ENCODE results near the gene RNF4.

RNF4 gene

DNA sequence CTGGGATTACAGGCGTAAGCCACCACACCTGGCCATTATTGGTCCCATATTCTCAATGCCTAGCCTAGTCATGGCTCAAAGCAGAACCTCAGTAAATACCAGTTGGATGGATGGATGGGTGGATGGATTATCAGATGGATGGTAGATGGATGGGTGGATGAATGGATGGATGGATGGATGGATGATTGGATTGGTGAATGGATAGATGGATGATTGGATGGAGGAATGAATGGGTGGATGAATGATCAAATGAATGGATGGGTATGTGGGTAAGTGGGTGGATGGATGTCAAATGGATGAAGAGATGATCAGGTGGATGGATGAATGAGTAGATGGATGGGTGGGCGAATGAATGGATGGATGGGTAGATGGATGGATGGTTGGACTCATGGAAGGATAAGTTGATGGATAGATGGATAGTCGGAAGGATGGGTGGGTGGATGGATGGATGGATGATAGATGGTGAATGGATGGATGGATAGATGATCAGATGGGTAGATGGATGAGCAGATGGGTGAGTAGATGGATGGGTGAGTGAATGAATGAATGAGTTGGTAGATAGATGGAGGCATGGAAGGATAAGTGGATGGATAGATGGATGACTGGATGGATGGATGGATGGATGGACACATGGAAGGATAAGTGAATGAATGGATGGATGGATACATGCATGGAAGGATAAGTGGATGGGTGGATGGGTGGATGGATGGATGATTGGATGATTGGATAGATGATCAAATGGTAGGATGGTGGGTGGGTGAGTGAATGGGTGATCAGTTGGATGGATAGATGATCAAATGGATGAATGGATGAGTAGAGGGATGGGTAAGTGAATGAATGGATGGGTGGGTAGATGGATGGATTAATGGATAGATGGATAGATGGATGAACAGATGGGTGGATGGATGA, 22.0 kb upstream of the RNF4 start:
- H3K4me1 Mint-ChIP-seq = peaks cover 2% of the 10 kb centered on the region

GRCh38 chr4:2448589-2448988, 20.3 kb upstream of the RNF4 start:
- Mint-ChIP-seq H3K27me3 (no peaks in the 10 kb centered on the region), H3K4me3 (no peak overlapping the region), H3K4me1 (no peaks in the 10 kb centered on the region), H3K27ac (no peak overlapping the region), H3K9me3 (no peaks in the 10 kb centered on the region)
- ATAC-seq (no peak), DNase-seq (no peak)

More for the DNA sequence above, 22.0 kb upstream of the RNF4 start:
- no peaks in the 10 kb centered on the region for H3K9me3 Mint-ChIP-seq
- no peak for ATAC-seq
- H3K27ac Mint-ChIP-seq = no peak overlapping the region
- H3K4me3 Mint-ChIP-seq = no peak overlapping the region
- DNase-seq = no peak
- H3K27me3 Mint-ChIP-seq = no peaks in the 10 kb centered on the region

GRCh38 chr4:2449051-2449450, 19.9 kb upstream of the RNF4 start:
- no peaks in the 10 kb centered on the region for H3K27me3 Mint-ChIP-seq
- no peak for DNase-seq
- no peak overlapping the region for H3K4me3 Mint-ChIP-seq
- no peak overlapping the region for H3K27ac Mint-ChIP-seq
- ATAC-seq = no peak
- no peaks in the 10 kb centered on the region for H3K9me3 Mint-ChIP-seq
- no peaks in the 10 kb centered on the region for H3K4me1 Mint-ChIP-seq

- ATAC-seq = no peak
- no peak overlapping the region for H3K4me3 Mint-ChIP-seq
- no peak overlapping the region for H3K27ac Mint-ChIP-seq
- no peaks in the 10 kb centered on the region for H3K27me3 Mint-ChIP-seq
- no peaks in the 10 kb centered on the region for H3K4me1 Mint-ChIP-seq
- H3K9me3 Mint-ChIP-seq = no peaks in the 10 kb centered on the region
- no peak for DNase-seq
These were observed 19.2 kb upstream of the RNF4 start for GRCh38 chr4:2449511-2450392.

DNA sequence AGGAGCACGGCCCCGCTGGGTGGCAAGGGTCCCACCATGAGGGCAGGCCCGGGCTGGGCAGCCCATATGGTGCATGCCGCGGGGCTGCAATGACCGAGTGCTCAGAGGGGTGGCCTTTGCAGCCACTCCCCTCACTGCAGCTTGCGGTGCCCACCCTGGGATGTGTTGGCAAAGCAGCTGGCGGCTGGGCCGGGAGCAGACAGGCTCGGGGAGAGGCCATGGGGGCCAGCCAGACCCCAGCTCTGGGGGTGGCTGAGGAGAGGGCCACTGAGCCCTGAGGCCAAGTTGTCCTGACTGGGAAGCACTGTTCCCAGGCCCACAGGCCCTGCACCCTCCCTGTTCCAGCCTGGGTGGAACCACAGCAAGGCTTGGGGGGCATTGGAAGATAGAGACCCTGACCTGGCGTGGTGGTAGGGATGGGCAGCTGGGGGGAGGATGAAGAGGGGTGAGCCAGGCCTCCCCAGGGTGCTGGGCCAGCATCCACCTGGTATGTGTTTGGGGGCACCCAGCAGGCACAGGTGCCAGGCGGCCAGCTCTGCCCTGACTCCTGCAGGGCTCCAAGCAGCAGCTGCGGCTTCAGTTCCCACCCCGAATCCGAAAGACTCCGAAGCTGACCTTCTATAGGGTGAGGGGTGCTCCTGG, 18.4 kb upstream of the RNF4 start:
- Mint-ChIP-seq H3K4me1 (no peaks in the 10 kb centered on the region), H3K27ac (no peak overlapping the region), H3K9me3 (no peaks in the 10 kb centered on the region), H3K27me3 (no peaks in the 10 kb centered on the region), H3K4me3 (no peak overlapping the region)
- DNase-seq (no peak), ATAC-seq (peak; percentile 20)

GRCh38 chr4:2451036-2451520, 17.8 kb upstream of the RNF4 start:
- no peaks in the 10 kb centered on the region for H3K4me1 Mint-ChIP-seq
- ATAC-seq = peak; percentile 37
- no peaks in the 10 kb centered on the region for H3K9me3 Mint-ChIP-seq
- DNase-seq = no peak
- H3K27ac Mint-ChIP-seq = no peak overlapping the region
- H3K4me3 Mint-ChIP-seq = no peak overlapping the region
- no peaks in the 10 kb centered on the region for H3K27me3 Mint-ChIP-seq

GRCh38 chr4:2451821-2452785, 16.8 kb upstream of the RNF4 start:
- ATAC-seq (no peak), DNase-seq (no peak)
- H3K27ac Mint-ChIP-seq = no peak overlapping the region
- no peaks in the 10 kb centered on the region for H3K9me3 Mint-ChIP-seq
- H3K27me3 Mint-ChIP-seq = no peaks in the 10 kb centered on the region
- no peak overlapping the region for H3K4me3 Mint-ChIP-seq
- H3K4me1 Mint-ChIP-seq = no peaks in the 10 kb centered on the region

GRCh38 chr4:2457481-2458295, 11.2 kb upstream of the RNF4 start:
- no peak overlapping the region for H3K4me3 Mint-ChIP-seq
- no peaks in the 10 kb centered on the region for H3K9me3 Mint-ChIP-seq
- peaks cover 11% of the 10 kb centered on the region for H3K4me1 Mint-ChIP-seq
- H3K27ac Mint-ChIP-seq = no peak overlapping the region
- H3K27me3 Mint-ChIP-seq = peaks cover 15% of the 10 kb centered on the region
- DNase-seq = no peak
- no peak for ATAC-seq

GRCh38 chr4:2458546-2459491, 10.1 kb upstream of the RNF4 start:
- no peak for DNase-seq
- Mint-ChIP-seq H3K4me3 (no peak overlapping the region), H3K9me3 (no peaks in the 10 kb centered on the region), H3K4me1 (peaks cover 19% of the 10 kb centered on the region), H3K27ac (no peak overlapping the region), H3K27me3 (peaks cover 25% of the 10 kb centered on the region)
- no peak for ATAC-seq

DNA sequence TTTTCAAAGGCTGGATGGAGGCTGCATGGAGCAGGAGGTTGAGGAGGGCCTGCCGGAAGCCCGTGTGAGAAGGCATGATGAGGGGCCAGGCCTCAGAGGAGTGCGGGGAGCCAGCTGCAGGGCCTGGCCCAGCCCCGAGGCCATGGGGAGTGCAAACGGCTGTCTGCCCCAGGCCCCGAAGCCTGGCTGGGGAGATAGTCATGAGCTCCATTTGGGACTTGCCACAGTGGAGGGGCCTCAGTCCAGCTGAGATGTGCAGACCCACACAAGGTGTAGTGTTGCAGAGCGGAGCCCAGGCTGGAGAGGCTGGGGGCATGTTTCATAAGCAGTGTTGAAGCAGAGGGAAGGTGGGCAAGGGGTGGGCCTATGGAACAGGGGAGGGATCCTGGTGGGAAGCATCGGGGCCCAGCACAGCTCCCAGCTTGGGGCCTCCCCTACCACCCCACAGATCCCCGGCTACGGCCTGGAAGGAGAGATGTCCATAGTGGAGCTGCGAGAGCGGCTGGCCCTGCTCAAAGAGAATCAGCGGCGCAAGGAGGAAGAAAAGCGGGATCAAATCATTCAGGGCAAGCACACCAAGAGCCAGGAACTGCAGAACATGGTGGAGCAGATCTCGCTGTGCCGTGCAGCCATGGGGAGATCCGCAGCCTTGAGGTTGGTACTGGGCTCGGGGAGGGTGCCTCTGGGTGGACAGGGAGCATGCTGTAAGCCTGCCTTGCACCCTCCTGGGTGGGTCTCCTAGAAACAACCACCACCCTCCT, 9.1 kb upstream of the RNF4 start:
- H3K4me1 Mint-ChIP-seq = peaks cover 19% of the 10 kb centered on the region
- no peak overlapping the region for H3K27ac Mint-ChIP-seq
- DNase-seq = no peak
- H3K27me3 Mint-ChIP-seq = peaks cover 28% of the 10 kb centered on the region
- ATAC-seq = no peak
- H3K9me3 Mint-ChIP-seq = no peaks in the 10 kb centered on the region
- no peak overlapping the region for H3K4me3 Mint-ChIP-seq

- H3K4me1 Mint-ChIP-seq = peaks cover 19% of the 10 kb centered on the region
- H3K27me3 Mint-ChIP-seq = peaks cover 28% of the 10 kb centered on the region
These were observed 7.5 kb upstream of the RNF4 start for GRCh38 chr4:2461246-2461960.

More at GRCh38 chr4:2461246-2461960, 7.5 kb upstream of the RNF4 start:
- peak overlapping the region; percentile 83 for H3K4me3 Mint-ChIP-seq
- H3K9me3 Mint-ChIP-seq = no peaks in the 10 kb centered on the region
- H3K27ac Mint-ChIP-seq = no peak overlapping the region
- ATAC-seq = no peak
- DNase-seq = no peak
